Natural killer cell (primary cell): ENCODE results near the gene CDK11A. TPM values are rescaled to one million over a fixed set of nuclear protein-coding genes. Genes with fewer than 3 reads are reported as not detected.
"Not testable (repeated sequence)": the region's sequence is repeated elsewhere in the genome, so short reads cannot be mapped to it uniquely, and the experiment has no call there.

Source experiments
- ATAC-seq, 3 donors: fragments of 150-1000 bp in 2 of 3; fragments of 200-7000 bp in 1 of 3; cut with Tn5 transposase; 1 replicate in 1 of 3; 2 replicates in 2 of 3; pipeline ENCODE4 v1.10.0; 2021; ENCODE audit warnings: mild to moderate bottlenecking in 2 of 3, moderate library complexity in 2 of 3
- DNase-seq, 2 donors: peaks; one replicate each; pipeline versions ENCODE4 v3.0.0 to v3.0.0-alpha.2; 2013 to 2021; ENCODE audit warnings: mixed read lengths in 1 of 2
- H3K27ac ChIP-seq: one replicate; pipeline ENCODE4 v1.5.1; 2013; ENCODE audit warnings: mild to moderate bottlenecking, low read length
- H3K27me3 ChIP-seq: one replicate; pipeline ENCODE4 v1.6.1; 2013; ENCODE audit warnings: low read length; ENCODE audit not compliant: control insufficient read depth, insufficient read depth
- H3K36me3 ChIP-seq: one replicate; pipeline ENCODE4 v1.6.1; 2013; ENCODE audit warnings: low read length; ENCODE audit not compliant: control insufficient read depth, insufficient read depth
- H3K4me1 ChIP-seq: one replicate; pipeline ENCODE4 v1.6.1; 2013; ENCODE audit warnings: low read length; ENCODE audit not compliant: control insufficient read depth, insufficient read depth
- H3K4me3 ChIP-seq: one replicate; pipeline ENCODE4 v1.5.1; 2013; ENCODE audit warnings: low read length
- H3K9me3 ChIP-seq: one replicate; pipeline ENCODE4 v1.6.1; 2013; ENCODE audit warnings: low read length; ENCODE audit not compliant: control insufficient read depth, insufficient read depth
- H3K27ac Mint-ChIP-seq, 2 donors: one replicate each; pipeline ENCODE4 v1.8.0; 2022; ENCODE audit warnings: mild to moderate bottlenecking in 2 of 2, mixed read lengths in 2 of 2, moderate library complexity in 1 of 2
- H3K27me3 Mint-ChIP-seq, 2 donors: one replicate each; pipeline ENCODE4 v1.8.0; 2022; ENCODE audit warnings: low read depth in 2 of 2, mixed read lengths in 2 of 2
- H3K36me3 Mint-ChIP-seq: one replicate; pipeline ENCODE4 v1.8.0; 2022; ENCODE audit warnings: mixed read lengths
- H3K4me1 Mint-ChIP-seq, 2 donors: one replicate each; pipeline ENCODE4 v1.8.0; 2022; ENCODE audit warnings: mixed read lengths in 2 of 2
- H3K4me3 Mint-ChIP-seq: one replicate; pipeline ENCODE4 v1.8.0; 2022; ENCODE audit warnings: mild to moderate bottlenecking, moderate library complexity, mixed read lengths
- H3K9me3 Mint-ChIP-seq, 2 donors: one replicate each; pipeline ENCODE4 v1.8.0; 2022; ENCODE audit warnings: mixed read lengths in 2 of 2
- CTCF ChIP-seq: fragments of 200-600 bp; IDR thresholded peaks from one replicate; pipeline ENCODE4 v1.8.0; 2022; ENCODE audit warnings: antibody characterized with exemption
- WGBS: methylation state at CpG from one replicate; pipeline ENCODE4 v1.1.7; 2013; ENCODE audit warnings: missing lambda C conversion rate; ENCODE audit not compliant: insufficient coverage; 5-methylcytosine and 5-hydroxymethylcytosine counted together
- intact Hi-C: fragments of 100-400 bp; cut with micrococcal nuclease; formaldehyde crosslinking; loops from one replicate; pipeline ENCODE4 v1.14.2; 2022
- total RNA-seq, 4 donors: library from RNA; stranded (reverse); fragments of 120-200 nt in 1 of 4; gene quantifications; one replicate each; pipeline versions ENCODE4 v1.2.3 to v1.2.4, GENCODE V29; 2013 to 2022

CDK11A gene
- total RNA-seq, 3 donors from 2014 or later (not counting 1 experiment from before 2014, with no cell fraction given): 191 to 242 (median 216) TPM

- intact Hi-C loops, H3K27me3 Mint-ChIP-seq, H3K9me3 ChIP-seq, DNase-seq, H3K27ac ChIP-seq, H3K4me1 Mint-ChIP-seq, H3K27me3 ChIP-seq, H3K9me3 Mint-ChIP-seq, H3K36me3 Mint-ChIP-seq, H3K4me1 ChIP-seq, ATAC-seq, H3K4me3 ChIP-seq: not testable (repeated sequence)
- Mint-ChIP-seq H3K4me3 (peak overlapping the region; percentile 59), H3K27ac (peak overlapping the region in 1 of 2 donors; percentile 68)
- peaks cover 11% of the 10 kb centered on the region for H3K36me3 ChIP-seq
- WGBS: 96% methylated on average over 16 of the region's 17 CpGs
These were observed 1.9 kb upstream of the CDK11A start for GRCh38 chr1:1726088-1726487.

GRCh38 chr1:1721201-1721600 is 3.0 kb downstream of the CDK11A start:
- Histone ChIP-seq H3K4me1 (peaks cover 4% of the 10 kb centered on the region), H3K4me3 (no peak overlapping the region), H3K27me3 (no peaks in the 10 kb centered on the region), H3K9me3 (no peaks in the 10 kb centered on the region), H3K36me3 (peaks cover 30% of the 10 kb centered on the region), H3K27ac (no peak overlapping the region)
- WGBS: 81% methylated on average over 7 of the region's 7 CpGs
- no peak for TF ChIP-seq CTCF
- H3K27ac Mint-ChIP-seq: peak overlapping the region in 1 of 2 donors; percentile 18
- no peaks in the 10 kb centered on the region for H3K27me3 Mint-ChIP-seq
- no peak overlapping the region for H3K4me3 Mint-ChIP-seq
- intact Hi-C loops: no loop called here
- H3K9me3 Mint-ChIP-seq: no peaks in the 10 kb centered on the region
- peaks cover 5% of the 10 kb centered on the region for H3K36me3 Mint-ChIP-seq
- H3K4me1 Mint-ChIP-seq: peaks cover 0 to 8% of the 10 kb centered on the region in 2 donors
- no peak for ATAC-seq
- DNase-seq: no peak

- H3K27me3 ChIP-seq, H3K4me3 ChIP-seq, ATAC-seq, H3K4me3 Mint-ChIP-seq, H3K36me3 Mint-ChIP-seq, H3K9me3 Mint-ChIP-seq, DNase-seq, H3K27ac ChIP-seq, H3K9me3 ChIP-seq, H3K4me1 Mint-ChIP-seq, H3K27ac Mint-ChIP-seq, H3K4me1 ChIP-seq, H3K27me3 Mint-ChIP-seq: not testable (repeated sequence)
- intact Hi-C loops: loop anchor here (5.0 kb wide), 1 partner anchor 68 kb away; no protein-coding TSS in a partner anchor
- 94% methylated on average over 12 of the region's 18 CpGs for WGBS
- peaks cover 28% of the 10 kb centered on the region for H3K36me3 ChIP-seq
These were observed 8.9 kb downstream of the CDK11A start for GRCh38 chr1:1715109-1715883.

GRCh38 chr1:1707897-1708296 is 16.3 kb downstream of the CDK11A start:
- DNase-seq, H3K27me3 ChIP-seq, ATAC-seq, H3K4me1 ChIP-seq, H3K27ac ChIP-seq, H3K27ac Mint-ChIP-seq, H3K27me3 Mint-ChIP-seq, H3K36me3 Mint-ChIP-seq, intact Hi-C loops, H3K9me3 Mint-ChIP-seq, H3K36me3 ChIP-seq, H3K4me3 ChIP-seq, H3K9me3 ChIP-seq, H3K4me1 Mint-ChIP-seq, H3K4me3 Mint-ChIP-seq: not testable (repeated sequence)
- 100% methylated on average over 1 of the region's 20 CpGs for WGBS

- WGBS: 100% methylated on average over 3 of the region's 23 CpGs
- DNase-seq, H3K27me3 ChIP-seq, H3K9me3 Mint-ChIP-seq, H3K36me3 ChIP-seq, H3K27ac Mint-ChIP-seq, H3K9me3 ChIP-seq, H3K4me1 ChIP-seq, H3K4me1 Mint-ChIP-seq, H3K4me3 ChIP-seq, H3K4me3 Mint-ChIP-seq, ATAC-seq, intact Hi-C loops, H3K36me3 Mint-ChIP-seq, H3K27me3 Mint-ChIP-seq, H3K27ac ChIP-seq: not testable (repeated sequence)
These were observed 16.9 kb downstream of the CDK11A start for GRCh38 chr1:1707241-1707640.

- H3K27ac ChIP-seq, H3K36me3 Mint-ChIP-seq, intact Hi-C loops, H3K36me3 ChIP-seq, H3K4me1 Mint-ChIP-seq, H3K27me3 Mint-ChIP-seq, ATAC-seq, H3K27ac Mint-ChIP-seq, DNase-seq, H3K4me3 ChIP-seq, H3K4me1 ChIP-seq, H3K9me3 Mint-ChIP-seq, H3K9me3 ChIP-seq, H3K27me3 ChIP-seq, H3K4me3 Mint-ChIP-seq: not testable (repeated sequence)
- WGBS: no CpG with 5 or more reads among the region's 10 CpGs
These were observed 18.5 kb downstream of the CDK11A start for GRCh38 chr1:1705623-1706022.

GRCh38 chr1:1704284-1704957 is 19.7 kb downstream of the CDK11A start:
- ATAC-seq, H3K27ac ChIP-seq, H3K4me1 Mint-ChIP-seq, H3K4me3 Mint-ChIP-seq, H3K4me1 ChIP-seq, H3K9me3 ChIP-seq, H3K27me3 ChIP-seq, H3K9me3 Mint-ChIP-seq, H3K27ac Mint-ChIP-seq, H3K36me3 ChIP-seq, H3K36me3 Mint-ChIP-seq, intact Hi-C loops, H3K4me3 ChIP-seq, H3K27me3 Mint-ChIP-seq, DNase-seq: not testable (repeated sequence)
- 97% methylated on average over 23 of the region's 27 CpGs for WGBS
